Mesenchymal stem cell (in vitro differentiated cells and primary cell): Measurements from ENCODE around the gene TRAFD1.
A peak's percentile ranks its signal among the peaks of the same experiment; 100 is the strongest.

Experiments
- DNase-seq: peaks from one replicate; pipeline ENCODE4 v3.0.0-alpha.2; 2013
- H2AFZ ChIP-seq: one replicate; pipeline ENCODE4 v1.6.1; 2013; ENCODE audit warnings: low read depth, mild to moderate bottlenecking, control low read depth, inconsistent platforms, low read length, moderate library complexity
- H2AK5ac ChIP-seq: 2 replicates; pipeline ENCODE4 v1.6.1; 2013; ENCODE audit warnings: low read length, moderate library complexity, mild to moderate bottlenecking, inconsistent platforms; ENCODE audit not compliant: severe bottlenecking
- H2BK120ac ChIP-seq: one replicate; pipeline ENCODE4 v1.6.1; 2013; ENCODE audit warnings: low read depth, mild to moderate bottlenecking, inconsistent platforms, low read length, moderate library complexity
- H2BK12ac ChIP-seq, 2 experiments: one replicate each; pipeline ENCODE4 v1.6.1; 2013; ENCODE audit warnings: inconsistent platforms in 2 of 2, low read length in 2 of 2, mild to moderate bottlenecking in 2 of 2, moderate library complexity in 2 of 2, control low read depth in 1 of 2
- H2BK15ac ChIP-seq: one replicate; pipeline ENCODE4 v1.6.1; 2013; ENCODE audit warnings: mild to moderate bottlenecking, low read depth, inconsistent platforms; ENCODE audit not compliant: poor library complexity, severe bottlenecking
- H2BK5ac ChIP-seq: 2 replicates; pipeline ENCODE4 v1.6.1; 2013; ENCODE audit warnings: low read depth, mild to moderate bottlenecking, low read length, control low read depth, inconsistent platforms; ENCODE audit not compliant: poor library complexity, severe bottlenecking
- H3K14ac ChIP-seq, 2 experiments: one replicate each; pipeline ENCODE4 v1.6.1; 2013; ENCODE audit warnings: inconsistent platforms in 2 of 2, low read length in 2 of 2, control low read depth in 1 of 2, mild to moderate bottlenecking in 1 of 2, moderate library complexity in 1 of 2
- H3K18ac ChIP-seq, 2 experiments: one replicate each; pipeline ENCODE4 v1.6.1; 2013; ENCODE audit warnings: inconsistent platforms in 2 of 2, low read length in 2 of 2, control low read depth in 1 of 2, low read depth in 1 of 2, mild to moderate bottlenecking in 1 of 2
- H3K23ac ChIP-seq, 2 experiments: one replicate each; pipeline ENCODE4 v1.6.1; 2013; ENCODE audit warnings: inconsistent platforms in 2 of 2, low read length in 2 of 2, mild to moderate bottlenecking in 2 of 2, moderate library complexity in 2 of 2, control low read depth in 1 of 2
- H3K27ac ChIP-seq: 2 replicates; pipeline ENCODE4 v1.5.1; 2013; ENCODE audit warnings: mild to moderate bottlenecking, moderate library complexity, low read length, control low read depth, inconsistent platforms; ENCODE audit not compliant: poor library complexity, severe bottlenecking
- H3K27me3 ChIP-seq, 2 experiments: 2 replicates each; pipeline versions ENCODE4 v1.6.1 to v1.7.0; 2013; ENCODE audit warnings: low read length in 2 of 2, mild to moderate bottlenecking in 2 of 2, moderate library complexity in 2 of 2, control low read depth in 1 of 2, inconsistent platforms in 1 of 2; ENCODE audit not compliant: control insufficient read depth in 1 of 2, insufficient read depth in 1 of 2
- H3K36me3 ChIP-seq, 2 experiments: 2 replicates each; pipeline versions ENCODE4 v1.6.1 to v1.7.0; 2013; ENCODE audit warnings: low read length in 2 of 2, control low read depth in 1 of 2, inconsistent platforms in 1 of 2, low read depth in 1 of 2, mild to moderate bottlenecking in 1 of 2; ENCODE audit not compliant: insufficient read depth in 2 of 2, control insufficient read depth in 1 of 2
- H3K4ac ChIP-seq, 2 experiments: one replicate each; pipeline ENCODE4 v1.6.1; 2013; ENCODE audit warnings: inconsistent platforms in 2 of 2, low read length in 2 of 2, mild to moderate bottlenecking in 2 of 2, moderate library complexity in 2 of 2, control low read depth in 1 of 2, low read depth in 1 of 2
- H3K4me1 ChIP-seq: 2 replicates; pipeline ENCODE4 v1.6.1; 2013; ENCODE audit warnings: low read depth, low read length, control low read depth; ENCODE audit not compliant: control insufficient read depth, insufficient read depth
- H3K4me2 ChIP-seq: 2 replicates; pipeline ENCODE4 v1.6.1; 2013; ENCODE audit warnings: low read length, mild to moderate bottlenecking, inconsistent platforms; ENCODE audit not compliant: poor library complexity, severe bottlenecking
- H3K4me3 ChIP-seq, 2 experiments: 2 replicates each; pipeline versions ENCODE4 v1.5.1 to v1.7.0; 2013; ENCODE audit warnings: low read length in 2 of 2, mild to moderate bottlenecking in 2 of 2, control low read depth in 1 of 2, low read depth in 1 of 2; ENCODE audit not compliant: insufficient read depth in 1 of 2
- H3K79me1 ChIP-seq: replicated peaks from 2 replicates; pipeline ENCODE4 v1.6.1; 2013; ENCODE audit warnings: mild to moderate bottlenecking, control low read depth, low read length, inconsistent platforms; ENCODE audit not compliant: poor library complexity, severe bottlenecking
- H3K9ac ChIP-seq: 2 replicates; pipeline ENCODE4 v1.7.0; 2013; ENCODE audit warnings: mild to moderate bottlenecking, low read length, moderate library complexity
- H3K9me3 ChIP-seq: 2 replicates; pipeline ENCODE4 v1.7.0; 2013; ENCODE audit warnings: mild to moderate bottlenecking, low read length; ENCODE audit not compliant: control insufficient read depth
- H4K8ac ChIP-seq: one replicate; pipeline ENCODE4 v1.6.1; 2013; ENCODE audit warnings: inconsistent platforms, mild to moderate bottlenecking, low read length, moderate library complexity
- H4K91ac ChIP-seq: one replicate; pipeline ENCODE4 v1.6.1; 2013; ENCODE audit warnings: mild to moderate bottlenecking, low read length, inconsistent platforms
- whole genome bisulfite sequencing: methylation state at CpG from one replicate; pipeline ENCODE4 v1.1.7; 2013; ENCODE audit warnings: mixed read lengths; 5-methylcytosine and 5-hydroxymethylcytosine counted together

Gene TRAFD1

GRCh38 chr12:112130441-112130998 is 5.2 kb downstream of the TRAFD1 start:
- Histone ChIP-seq H3K4ac (no peak overlapping the region), H2AK5ac (no peak overlapping the region), H3K36me3 (peaks cover 7 to 37% of the 10 kb centered on the region in 2 experiments), H3K27me3 (no peaks in the 10 kb centered on the region), H3K4me1 (peaks cover 15% of the 10 kb centered on the region), H3K18ac (no peak overlapping the region), H3K27ac (peak overlapping the region; percentile 53), H3K4me3 (peak overlapping the region in 1 of 2 experiments; percentile 61), H3K14ac (no peak overlapping the region), H2BK15ac (no peak overlapping the region), H2BK5ac (no peak overlapping the region), H3K23ac (no peak overlapping the region), H4K8ac (no peak overlapping the region), H3K79me1 (peaks cover 19% of the 10 kb centered on the region), H2BK120ac (no peak overlapping the region), H3K4me2 (no peak overlapping the region), H3K9ac (peak overlapping the region; percentile 80), H2BK12ac (no peak overlapping the region), H3K9me3 (no peaks in the 10 kb centered on the region), H2AFZ (no peak overlapping the region), H4K91ac (no peak overlapping the region)
- peak; percentile 87 for DNase-seq
- WGBS = 9% methylated on average over 2 of the region's 2 CpGs

DNA sequence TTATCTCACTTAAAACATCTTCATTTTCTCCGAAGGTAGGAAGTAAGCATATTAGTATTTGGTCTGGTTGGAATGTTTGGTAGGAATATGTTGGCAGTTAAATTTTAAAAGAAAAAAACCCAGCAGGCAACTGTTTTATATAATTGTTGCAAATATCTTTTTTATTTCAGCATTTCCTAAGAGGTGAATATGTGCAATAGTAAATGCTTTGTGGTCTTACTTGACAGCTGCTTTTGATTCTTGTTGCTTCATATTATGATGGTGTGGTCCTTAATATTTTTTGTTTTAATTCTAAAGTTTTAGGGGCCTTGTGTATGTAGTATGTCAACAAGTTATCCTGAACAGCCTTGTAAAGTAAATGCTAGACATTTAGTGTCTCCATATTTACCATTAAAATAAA is 6.3 kb downstream of the TRAFD1 start:
- DNase-seq = no peak
- Histone ChIP-seq H3K9ac (peak overlapping the region; percentile 80), H2AK5ac (no peak overlapping the region), H2BK5ac (no peak overlapping the region), H3K4me1 (peaks cover 9% of the 10 kb centered on the region), H3K18ac (no peak overlapping the region), H4K91ac (no peak overlapping the region), H3K9me3 (no peaks in the 10 kb centered on the region), H3K4me3 (peak overlapping the region in 1 of 2 experiments; percentile 48), H4K8ac (no peak overlapping the region), H3K23ac (no peak overlapping the region), H2BK12ac (no peak overlapping the region), H3K36me3 (peaks cover 17 to 49% of the 10 kb centered on the region in 2 experiments), H3K79me1 (peaks cover 15% of the 10 kb centered on the region), H2BK15ac (no peak overlapping the region), H3K14ac (no peak overlapping the region), H3K27me3 (no peaks in the 10 kb centered on the region), H3K4me2 (no peak overlapping the region), H2AFZ (no peak overlapping the region), H3K4ac (no peak overlapping the region), H3K27ac (no peak overlapping the region), H2BK120ac (no peak overlapping the region)
- no CpG with 5 or more reads among the region's 1 CpG for WGBS

DNA sequence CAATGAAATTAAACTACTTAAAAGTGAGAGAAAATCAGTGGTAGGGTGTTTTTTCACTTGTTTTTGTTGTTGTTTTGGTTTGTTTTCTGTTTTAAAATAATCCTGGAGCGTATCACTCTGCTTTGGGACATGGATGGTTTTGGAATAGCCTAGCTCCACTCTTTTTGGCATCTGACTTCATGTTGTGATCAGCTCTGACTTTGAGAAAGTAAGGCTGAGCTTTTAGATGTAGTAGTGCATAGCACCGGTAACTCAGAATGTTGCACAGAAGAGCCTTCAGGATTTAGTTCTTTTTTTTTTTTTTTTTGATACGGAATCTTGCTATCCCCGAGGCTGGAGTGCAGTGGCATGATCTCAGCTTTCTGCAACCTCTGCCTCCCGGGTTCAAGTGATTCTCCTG is 8.1 kb downstream of the TRAFD1 start:
- no peak overlapping the region for H3K27ac ChIP-seq
- no peak overlapping the region for H2BK12ac ChIP-seq
- no peaks in the 10 kb centered on the region for H3K9me3 ChIP-seq
- H3K14ac ChIP-seq = no peak overlapping the region
- no peak overlapping the region for H3K9ac ChIP-seq
- H3K79me1 ChIP-seq = peaks cover 13% of the 10 kb centered on the region
- H3K18ac ChIP-seq = no peak overlapping the region
- peaks cover 8% of the 10 kb centered on the region for H3K4me1 ChIP-seq
- DNase-seq = no peak
- no peak overlapping the region for H3K4me3 ChIP-seq
- H2AK5ac ChIP-seq = no peak overlapping the region
- no peak overlapping the region for H2BK5ac ChIP-seq
- no peaks in the 10 kb centered on the region for H3K27me3 ChIP-seq
- H2BK120ac ChIP-seq = no peak overlapping the region
- H2AFZ ChIP-seq = no peak overlapping the region
- no peak overlapping the region for H4K91ac ChIP-seq
- peaks cover 32 to 63% of the 10 kb centered on the region in 2 experiments for H3K36me3 ChIP-seq
- no peak overlapping the region for H2BK15ac ChIP-seq
- no peak overlapping the region for H3K4ac ChIP-seq
- H3K4me2 ChIP-seq = no peak overlapping the region
- over 99% methylated on average over 4 of the region's 5 CpGs for WGBS
- H3K23ac ChIP-seq = no peak overlapping the region
- H4K8ac ChIP-seq = no peak overlapping the region

DNA sequence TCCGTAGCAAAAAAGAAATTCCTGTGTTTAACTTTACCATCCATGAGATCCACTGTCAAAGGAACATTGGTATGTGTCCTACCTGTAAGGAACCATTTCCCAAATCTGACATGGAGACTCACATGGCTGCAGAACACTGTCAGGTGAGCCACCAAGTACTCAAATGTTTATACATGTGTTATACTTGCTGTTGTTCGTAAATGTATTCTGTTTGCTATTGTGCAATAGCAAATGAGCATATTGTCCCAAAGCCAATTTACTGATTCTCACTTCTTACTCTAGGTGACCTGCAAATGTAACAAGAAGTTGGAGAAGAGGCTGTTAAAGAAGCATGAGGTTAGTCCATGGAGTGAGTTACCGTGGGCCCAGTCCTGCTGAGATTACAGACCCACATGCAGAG is 9.4 kb downstream of the TRAFD1 start:
- no peak overlapping the region for H3K4me3 ChIP-seq
- WGBS = 96% methylated on average over 2 of the region's 3 CpGs
- no peak overlapping the region for H3K27ac ChIP-seq
- no peak for DNase-seq
- no peak overlapping the region for H3K4ac ChIP-seq
- H2AFZ ChIP-seq = no peak overlapping the region
- peaks cover 3% of the 10 kb centered on the region for H3K4me1 ChIP-seq
- H2BK12ac ChIP-seq = no peak overlapping the region
- no peaks in the 10 kb centered on the region for H3K27me3 ChIP-seq
- H3K23ac ChIP-seq = no peak overlapping the region
- no peak overlapping the region for H2AK5ac ChIP-seq
- no peak overlapping the region for H3K18ac ChIP-seq
- no peak overlapping the region for H4K91ac ChIP-seq
- no peak overlapping the region for H2BK15ac ChIP-seq
- H3K9ac ChIP-seq = no peak overlapping the region
- no peak overlapping the region for H2BK5ac ChIP-seq
- no peaks in the 10 kb centered on the region for H3K9me3 ChIP-seq
- no peak overlapping the region for H4K8ac ChIP-seq
- H3K79me1 ChIP-seq = peaks cover 14% of the 10 kb centered on the region
- no peak overlapping the region for H2BK120ac ChIP-seq
- no peak overlapping the region for H3K14ac ChIP-seq
- H3K4me2 ChIP-seq = no peak overlapping the region
- H3K36me3 ChIP-seq = peaks cover 43 to 76% of the 10 kb centered on the region in 2 experiments
